Retinal pigment epithelial cell (primary cell): ENCODE results near the gene ATG3.

Source experiments
- DNase-seq: peaks from one replicate; pipeline ENCODE4 v3.0.0-alpha.2; 2010; ENCODE audit warnings: low read depth
- H3K4me3 ChIP-seq: 2 replicates; pipeline ENCODE4 v1.5.1; 2011; ENCODE audit warnings: mild to moderate bottlenecking, low read length, control low read depth, moderate library complexity
- CTCF ChIP-seq: conservative IDR thresholded peaks from 2 replicates; pipeline ENCODE4 v1.5.1; 2011; ENCODE audit warnings: low read depth, low read length, control low read depth, inconsistent platforms

ATG3 gene

GRCh38 chr3:112583105-112583504 lies 21.3 kb upstream of the ATG3 start:
- H3K4me3 ChIP-seq, result no peak overlapping the region
- DNase-seq, result no peak

GRCh38 chr3:112582244-112582874 lies 20.6 kb upstream of the ATG3 start:
- no peak overlapping the region for H3K4me3 ChIP-seq
- peak; percentile 37 for DNase-seq
- peak; percentile 67 for TF ChIP-seq CTCF

More at GRCh38 chr3:112583105-112583504, 21.3 kb upstream of the ATG3 start:
- TF ChIP-seq CTCF, result no peak

- DNase-seq, result no peak
- no peak overlapping the region for H3K4me3 ChIP-seq
Observed at GRCh38 chr3:112579697-112580096, 17.9 kb upstream of the ATG3 start.

GRCh38 chr3:112579232-112579631 lies 17.5 kb upstream of the ATG3 start:
- H3K4me3 ChIP-seq, result no peak overlapping the region
- DNase-seq, result no peak
- TF ChIP-seq CTCF, result no peak

More at GRCh38 chr3:112579697-112580096, 17.9 kb upstream of the ATG3 start:
- TF ChIP-seq CTCF, result no peak

- DNase-seq, result no peak
- no peak for TF ChIP-seq CTCF
- no peak overlapping the region for H3K4me3 ChIP-seq
Observed at GRCh38 chr3:112572701-112573100, 10.9 kb upstream of the ATG3 start.

- TF ChIP-seq CTCF, result no peak
- DNase-seq, result no peak
- H3K4me3 ChIP-seq, result no peak overlapping the region
Observed at GRCh38 chr3:112569265-112569664, 7.5 kb upstream of the ATG3 start.

- no peak for TF ChIP-seq CTCF
- H3K4me3 ChIP-seq, result no peak overlapping the region
- DNase-seq, result no peak
Observed at GRCh38 chr3:112568642-112569041, 6.9 kb upstream of the ATG3 start.
